ENCODE results near the gene LRBA.

DNA sequence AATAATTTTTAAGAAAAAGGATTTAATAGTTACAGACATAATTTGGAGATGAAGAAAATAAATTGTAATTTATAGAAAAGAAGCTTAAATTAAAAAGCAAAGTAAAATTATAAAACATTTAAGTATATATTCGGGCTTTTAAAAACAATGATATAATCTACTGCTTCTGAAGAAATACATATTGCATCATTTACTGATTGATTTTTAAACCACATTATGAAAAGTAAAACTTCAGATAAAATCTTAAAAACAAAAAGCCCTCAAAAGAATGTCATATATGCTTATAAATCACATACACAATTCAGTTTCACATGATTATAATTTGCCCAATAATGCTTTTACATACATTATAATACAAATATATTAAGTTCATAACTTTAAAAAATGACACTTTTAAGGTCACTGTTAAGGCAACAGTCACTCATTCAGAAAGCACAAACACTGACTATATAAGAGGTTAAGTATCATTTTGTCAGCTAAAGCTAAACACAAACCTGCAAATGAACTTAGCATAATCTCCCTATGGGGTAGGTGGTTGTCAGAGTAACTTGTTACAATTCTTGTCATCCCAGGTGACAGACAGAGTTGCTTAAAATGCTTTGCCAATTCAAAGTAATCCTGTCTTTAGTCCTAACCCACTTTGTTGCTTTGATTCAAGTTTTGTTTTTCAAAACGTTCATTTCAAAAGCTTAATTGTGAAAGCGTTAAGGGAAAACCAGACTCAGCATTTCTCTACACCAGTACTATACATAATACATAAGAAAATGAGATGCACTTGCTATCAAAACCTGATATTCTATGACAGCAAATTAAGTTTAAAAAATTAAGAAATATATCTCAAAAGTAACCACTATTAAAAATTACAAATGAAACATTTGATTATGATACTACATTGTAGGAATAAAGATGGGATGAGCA lies 523.7 kb downstream of the LRBA start:
- TF ChIP-seq, protein P1, sequence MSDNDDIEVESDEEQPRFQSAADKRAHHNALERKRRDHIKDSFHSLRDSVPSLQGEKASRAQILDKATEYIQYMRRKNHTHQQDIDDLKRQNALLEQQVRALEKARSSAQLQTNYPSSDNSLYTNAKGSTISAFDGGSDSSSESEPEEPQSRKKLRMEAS (CRISPR knock-in tag; IDR thresholded peaks at IDR 0.05): no peak
- TF ChIP-seq, protein P2, sequence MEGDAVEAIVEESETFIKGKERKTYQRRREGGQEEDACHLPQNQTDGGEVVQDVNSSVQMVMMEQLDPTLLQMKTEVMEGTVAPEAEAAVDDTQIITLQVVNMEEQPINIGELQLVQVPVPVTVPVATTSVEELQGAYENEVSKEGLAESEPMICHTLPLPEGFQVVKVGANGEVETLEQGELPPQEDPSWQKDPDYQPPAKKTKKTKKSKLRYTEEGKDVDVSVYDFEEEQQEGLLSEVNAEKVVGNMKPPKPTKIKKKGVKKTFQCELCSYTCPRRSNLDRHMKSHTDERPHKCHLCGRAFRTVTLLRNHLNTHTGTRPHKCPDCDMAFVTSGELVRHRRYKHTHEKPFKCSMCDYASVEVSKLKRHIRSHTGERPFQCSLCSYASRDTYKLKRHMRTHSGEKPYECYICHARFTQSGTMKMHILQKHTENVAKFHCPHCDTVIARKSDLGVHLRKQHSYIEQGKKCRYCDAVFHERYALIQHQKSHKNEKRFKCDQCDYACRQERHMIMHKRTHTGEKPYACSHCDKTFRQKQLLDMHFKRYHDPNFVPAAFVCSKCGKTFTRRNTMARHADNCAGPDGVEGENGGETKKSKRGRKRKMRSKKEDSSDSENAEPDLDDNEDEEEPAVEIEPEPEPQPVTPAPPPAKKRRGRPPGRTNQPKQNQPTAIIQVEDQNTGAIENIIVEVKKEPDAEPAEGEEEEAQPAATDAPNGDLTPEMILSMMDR (IDR thresholded peaks at IDR 0.05): no peak
- TF ChIP-seq, protein P3, sequence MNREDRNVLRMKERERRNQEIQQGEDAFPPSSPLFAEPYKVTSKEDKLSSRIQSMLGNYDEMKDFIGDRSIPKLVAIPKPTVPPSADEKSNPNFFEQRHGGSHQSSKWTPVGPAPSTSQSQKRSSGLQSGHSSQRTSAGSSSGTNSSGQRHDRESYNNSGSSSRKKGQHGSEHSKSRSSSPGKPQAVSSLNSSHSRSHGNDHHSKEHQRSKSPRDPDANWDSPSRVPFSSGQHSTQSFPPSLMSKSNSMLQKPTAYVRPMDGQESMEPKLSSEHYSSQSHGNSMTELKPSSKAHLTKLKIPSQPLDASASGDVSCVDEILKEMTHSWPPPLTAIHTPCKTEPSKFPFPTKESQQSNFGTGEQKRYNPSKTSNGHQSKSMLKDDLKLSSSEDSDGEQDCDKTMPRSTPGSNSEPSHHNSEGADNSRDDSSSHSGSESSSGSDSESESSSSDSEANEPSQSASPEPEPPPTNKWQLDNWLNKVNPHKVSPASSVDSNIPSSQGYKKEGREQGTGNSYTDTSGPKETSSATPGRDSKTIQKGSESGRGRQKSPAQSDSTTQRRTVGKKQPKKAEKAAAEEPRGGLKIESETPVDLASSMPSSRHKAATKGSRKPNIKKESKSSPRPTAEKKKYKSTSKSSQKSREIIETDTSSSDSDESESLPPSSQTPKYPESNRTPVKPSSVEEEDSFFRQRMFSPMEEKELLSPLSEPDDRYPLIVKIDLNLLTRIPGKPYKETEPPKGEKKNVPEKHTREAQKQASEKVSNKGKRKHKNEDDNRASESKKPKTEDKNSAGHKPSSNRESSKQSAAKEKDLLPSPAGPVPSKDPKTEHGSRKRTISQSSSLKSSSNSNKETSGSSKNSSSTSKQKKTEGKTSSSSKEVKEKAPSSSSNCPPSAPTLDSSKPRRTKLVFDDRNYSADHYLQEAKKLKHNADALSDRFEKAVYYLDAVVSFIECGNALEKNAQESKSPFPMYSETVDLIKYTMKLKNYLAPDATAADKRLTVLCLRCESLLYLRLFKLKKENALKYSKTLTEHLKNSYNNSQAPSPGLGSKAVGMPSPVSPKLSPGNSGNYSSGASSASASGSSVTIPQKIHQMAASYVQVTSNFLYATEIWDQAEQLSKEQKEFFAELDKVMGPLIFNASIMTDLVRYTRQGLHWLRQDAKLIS (CRISPR knock-in tag; IDR thresholded peaks at IDR 0.05; ENCODE audit: borderline replicate concordance): no peak
